SKM-1 treated with dmso at 0.1 percent for 144 hours (cell line): Measurements from ENCODE around the gene APOD.

Experiments used
- DNase-seq: peaks from one replicate; lab custom pipeline; 2025; ENCODE audit not compliant: unreplicated experiment; lab: John Stamatoyannopoulos, UW

APOD gene

DNA sequence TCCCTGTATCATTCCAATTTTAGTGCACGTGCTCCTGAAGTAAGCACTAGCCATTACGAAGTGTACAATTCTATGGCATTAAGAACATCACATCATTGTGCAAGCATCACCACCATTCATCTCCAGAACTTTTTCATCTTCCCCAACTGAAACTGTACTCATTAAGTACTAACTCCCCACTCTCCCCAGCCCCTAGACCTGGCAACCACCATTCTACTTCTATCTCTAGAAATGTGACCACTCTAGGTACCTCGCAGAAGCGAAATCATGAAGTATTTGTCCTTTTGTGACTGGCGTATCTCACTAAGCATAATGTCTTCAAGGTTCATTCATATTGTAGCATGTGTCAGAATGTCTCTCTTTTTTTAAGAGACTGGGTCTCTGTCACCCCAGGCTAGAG lies 52.1 kb downstream of the APOD start:
- no peak for DNase-seq

DNA sequence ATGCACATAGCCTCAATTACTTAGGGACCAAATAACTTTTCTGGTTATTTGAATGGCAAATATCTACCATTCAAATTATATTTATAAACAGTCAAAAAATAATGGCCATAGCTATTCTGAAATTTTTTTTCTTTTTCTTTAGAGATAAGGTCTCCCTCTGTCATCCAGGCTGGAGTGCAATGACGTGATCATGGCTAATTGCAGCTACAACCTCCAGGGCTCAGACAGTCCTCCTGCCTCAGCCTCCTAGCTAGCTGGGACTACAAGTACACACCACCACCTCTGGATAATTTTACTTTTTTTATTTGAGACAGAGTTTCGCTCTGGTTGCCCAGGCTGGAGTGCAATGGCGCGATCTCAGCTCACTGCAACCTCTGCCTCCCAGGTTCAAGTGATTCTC lies 57.2 kb downstream of the APOD start:
- DNase-seq: no peak

DNA sequence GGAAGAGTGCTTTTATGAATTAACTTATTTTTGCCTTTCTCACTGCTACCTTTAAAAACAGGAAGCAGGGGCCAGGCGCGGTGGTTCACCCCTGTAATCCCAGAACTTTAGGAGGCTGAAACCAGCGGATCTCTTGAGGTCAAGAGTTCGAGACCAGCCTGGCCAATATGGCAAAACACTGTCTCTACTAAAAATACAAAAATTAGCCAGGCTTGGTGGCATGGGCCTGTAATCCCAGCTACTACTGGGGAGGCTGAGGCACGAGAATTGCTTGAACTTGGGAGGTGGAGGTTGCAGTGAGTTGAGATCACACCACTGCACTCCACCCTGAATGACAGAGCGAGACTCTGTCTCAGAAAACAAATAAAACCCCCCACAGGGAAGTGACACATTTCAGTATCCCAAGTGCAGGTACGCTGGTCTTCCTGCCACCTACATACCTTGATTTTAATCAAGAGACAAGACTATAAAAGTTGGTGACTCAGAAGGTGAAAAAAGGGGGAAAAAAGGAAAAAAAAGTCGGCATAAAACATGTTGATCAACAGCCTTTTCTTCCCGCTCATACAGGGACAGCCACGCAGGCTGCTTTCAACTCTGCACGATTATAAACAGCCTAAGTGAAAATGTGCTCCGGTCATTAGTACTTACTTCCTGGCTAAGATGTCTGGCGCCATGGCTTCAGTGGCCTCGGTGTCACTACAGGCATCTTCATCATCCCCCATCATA lies 59.4 kb downstream of the APOD start:
- no peak for DNase-seq

DNA sequence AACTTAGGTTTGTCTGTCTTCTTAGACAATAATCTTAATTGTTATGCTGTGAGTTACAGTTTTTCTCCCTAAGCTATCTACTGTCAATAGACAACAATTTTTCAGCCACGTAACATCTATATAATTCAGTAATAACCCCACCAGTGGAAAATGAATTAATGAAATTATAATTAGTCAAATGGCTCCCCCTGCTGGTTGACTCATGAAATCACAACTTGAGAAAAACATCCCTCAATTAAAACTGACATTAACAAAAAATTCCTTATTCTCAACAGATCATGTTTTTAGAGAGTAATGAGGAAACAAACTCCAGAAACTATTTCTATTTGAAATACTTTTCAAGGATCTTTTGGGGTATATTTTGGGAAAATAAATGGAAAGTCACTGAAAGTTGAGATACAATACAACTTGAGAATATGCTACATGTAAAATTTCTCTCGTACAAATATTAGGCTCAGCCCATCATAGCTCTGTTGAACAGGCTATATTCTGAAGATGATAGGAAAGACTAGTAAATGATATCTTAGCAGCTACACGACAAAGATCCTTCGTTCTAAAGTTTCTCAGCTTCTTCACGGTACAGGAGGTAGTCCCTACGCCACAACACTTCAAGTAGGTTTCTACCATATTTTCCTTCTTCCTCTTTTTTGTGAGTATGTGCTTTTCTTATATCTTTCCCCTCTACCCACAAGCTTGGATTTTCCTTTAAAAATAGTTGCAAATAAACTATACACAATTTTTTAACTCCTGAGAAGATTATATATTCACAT lies 61.3 kb downstream of the APOD start:
- peak; percentile 39 for DNase-seq
